Measurements from ENCODE around the gene IL22RA2.

IL22RA2 gene

GRCh38 chr6:137197684-137198645, 24.5 kb upstream of the IL22RA2 start:
- no peak for DNase-seq (ENCODE audit: low read depth)

GRCh38 chr6:137193256-137194070, 20.0 kb upstream of the IL22RA2 start:
- DNase-seq (ENCODE audit: low read depth), result no peak

- no peak for DNase-seq (ENCODE audit: low read depth)
Measured at GRCh38 chr6:137192821-137193220, 19.4 kb upstream of the IL22RA2 start.

- no peak for DNase-seq (ENCODE audit: low read depth)
Measured at GRCh38 chr6:137191670-137192069, 18.2 kb upstream of the IL22RA2 start.

- DNase-seq (ENCODE audit: low read depth), result no peak
Measured at GRCh38 chr6:137191236-137191635, 17.8 kb upstream of the IL22RA2 start.

- DNase-seq (ENCODE audit: low read depth), result no peak
Measured at GRCh38 chr6:137190583-137191094, 17.2 kb upstream of the IL22RA2 start.

GRCh38 chr6:137188855-137189254, 15.4 kb upstream of the IL22RA2 start:
- no peak for DNase-seq (ENCODE audit: low read depth)

GRCh38 chr6:137185290-137185689, 11.8 kb upstream of the IL22RA2 start:
- no peak for DNase-seq (ENCODE audit: low read depth)

GRCh38 chr6:137182654-137183073, 9.2 kb upstream of the IL22RA2 start:
- no peak for DNase-seq (ENCODE audit: low read depth)

- DNase-seq (ENCODE audit: low read depth), result no peak
Measured at GRCh38 chr6:137181891-137182653, 8.6 kb upstream of the IL22RA2 start.

- DNase-seq (ENCODE audit: low read depth), result no peak
Measured at GRCh38 chr6:137177611-137178010, 4.2 kb upstream of the IL22RA2 start.

- DNase-seq (ENCODE audit: low read depth), result no peak
Measured at GRCh38 chr6:137176729-137177128, 3.3 kb upstream of the IL22RA2 start.

GRCh38 chr6:137175868-137176245, 2.4 kb upstream of the IL22RA2 start:
- no peak for DNase-seq (ENCODE audit: low read depth)

GRCh38 chr6:137175157-137175867, 1.9 kb upstream of the IL22RA2 start:
- DNase-seq (ENCODE audit: low read depth), result no peak

- no peak for DNase-seq (ENCODE audit: low read depth)
Measured at GRCh38 chr6:137172734-137173431, 561 bp downstream of the IL22RA2 start.

GRCh38 chr6:137171824-137172733, 1.4 kb downstream of the IL22RA2 start:
- DNase-seq (ENCODE audit: low read depth), result no peak

GRCh38 chr6:137171053-137171374, 2.4 kb downstream of the IL22RA2 start:
- no peak for DNase-seq (ENCODE audit: low read depth)

GRCh38 chr6:137170266-137171052, 3.0 kb downstream of the IL22RA2 start:
- DNase-seq (ENCODE audit: low read depth), result no peak

Measured in activated T-helper 9 cell treated with anti-CD3 and anti-CD28 coated beads, Interleukin-2, amount 50 U/mL, for 16 hours (primary cell).